Body of pancreas (tissue), 4 donors: ENCODE measurements around the gene GPR31. TPM values are rescaled to one million over a fixed set of nuclear protein-coding genes. Genes with fewer than 3 reads are reported as not detected.

Experiments used
- ATAC-seq: fragments of 150-250 bp; one replicate; pipeline ENCODE4 v1.9.1; 2016
- DNase-seq, 4 donors: peaks; one replicate each; pipeline ENCODE4 v3.0.0-alpha.2; 2019
- H3K27ac ChIP-seq, 4 donors: fragments of 200-600 bp; sonication (generic); 1 replicate in 3 of 4; 2 replicates in 1 of 4; pipeline versions ENCODE4 v1.5.1 to v1.6.1; 2016 to 2019; ENCODE audit warnings: mild to moderate bottlenecking in 1 of 4, mixed read lengths in 1 of 4, moderate library complexity in 1 of 4
- H3K27me3 ChIP-seq, 2 donors: fragments of 200-600 bp; sonication (generic); one replicate each; pipeline ENCODE4 v1.6.0; 2016; ENCODE audit warnings: mild to moderate bottlenecking in 1 of 2
- H3K36me3 ChIP-seq, 2 donors: fragments of 200-600 bp; sonication (generic); replicated peaks in 1 of 2; 2 replicates each; pipeline ENCODE4 v1.5.1; 2016; ENCODE audit warnings: low read depth in 2 of 2; ENCODE audit not compliant: insufficient read depth in 1 of 2
- H3K4me1 ChIP-seq: fragments of 200-600 bp; sonication (generic); one replicate; pipeline ENCODE4 v1.6.0; 2016
- H3K4me3 ChIP-seq, 2 donors: fragments of 200-600 bp; sonication (generic); 1 replicate in 1 of 2; 2 replicates in 1 of 2; pipeline ENCODE4 v1.5.1; 2016 to 2019
- H3K9me3 ChIP-seq, 3 donors: fragments of 200-600 bp; sonication (generic); 1 replicate in 2 of 3; 2 replicates in 1 of 3; pipeline ENCODE4 v1.5.1; 2016
- POLR2A ChIP-seq, 3 donors: fragments of 450-650 bp; IDR thresholded peaks; one replicate each; pipeline ENCODE4 v1.6.1; 2016; ENCODE audit warnings: antibody characterized with exemption in 3 of 3, mild to moderate bottlenecking in 2 of 3
- WGBS, 2 donors: methylation state at CpG; one replicate each; pipeline ENCODE4 v1.1.5; 2017; 5-methylcytosine and 5-hydroxymethylcytosine counted together
- intact Hi-C: fragments of 100-400 bp; cut with DNase I; formaldehyde crosslinking; loops from one replicate; pipeline ENCODE4 v1.15.1; 2023
- total RNA-seq, 2 donors: library from RNA; depleted of rRNA; stranded (reverse); fragments of >200 nt; gene quantifications; one replicate each; pipeline ENCODE4 v1.1.0, GENCODE V29; 2016
- TF ChIP-seq, protein P1 (sequence below), 7 experiments: fragments of 450-650 bp in 4 of 7; fragments of 200-600 bp in 3 of 7; sonication (generic) in 3 of 7; IDR thresholded peaks; one replicate each; pipeline ENCODE4 v1.5.1; 2016 to 2019; ENCODE audit warnings: antibody characterized with exemption in 7 of 7

GPR31 gene
- total RNA-seq, 2 donors from 2014 or later: not detected

DNA sequence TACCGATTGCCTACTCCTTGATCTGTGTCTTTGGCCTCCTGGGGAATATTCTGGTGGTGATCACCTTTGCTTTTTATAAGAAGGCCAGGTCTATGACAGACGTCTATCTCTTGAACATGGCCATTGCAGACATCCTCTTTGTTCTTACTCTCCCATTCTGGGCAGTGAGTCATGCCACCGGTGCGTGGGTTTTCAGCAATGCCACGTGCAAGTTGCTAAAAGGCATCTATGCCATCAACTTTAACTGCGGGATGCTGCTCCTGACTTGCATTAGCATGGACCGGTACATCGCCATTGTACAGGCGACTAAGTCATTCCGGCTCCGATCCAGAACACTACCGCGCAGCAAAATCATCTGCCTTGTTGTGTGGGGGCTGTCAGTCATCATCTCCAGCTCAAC is 21.4 kb downstream of the GPR31 start:
- no peak for ATAC-seq
- Histone ChIP-seq H3K9me3 (no peaks in the 10 kb centered on the region), H3K4me3 (no peak overlapping the region), H3K27me3 (no peaks in the 10 kb centered on the region), H3K36me3 (no peaks in the 10 kb centered on the region), H3K4me1 (no peaks in the 10 kb centered on the region), H3K27ac (no peak overlapping the region)
- no peak for TF ChIP-seq POLR2A (IDR thresholded peaks at IDR 0.05)
- TF ChIP-seq, protein P1, sequence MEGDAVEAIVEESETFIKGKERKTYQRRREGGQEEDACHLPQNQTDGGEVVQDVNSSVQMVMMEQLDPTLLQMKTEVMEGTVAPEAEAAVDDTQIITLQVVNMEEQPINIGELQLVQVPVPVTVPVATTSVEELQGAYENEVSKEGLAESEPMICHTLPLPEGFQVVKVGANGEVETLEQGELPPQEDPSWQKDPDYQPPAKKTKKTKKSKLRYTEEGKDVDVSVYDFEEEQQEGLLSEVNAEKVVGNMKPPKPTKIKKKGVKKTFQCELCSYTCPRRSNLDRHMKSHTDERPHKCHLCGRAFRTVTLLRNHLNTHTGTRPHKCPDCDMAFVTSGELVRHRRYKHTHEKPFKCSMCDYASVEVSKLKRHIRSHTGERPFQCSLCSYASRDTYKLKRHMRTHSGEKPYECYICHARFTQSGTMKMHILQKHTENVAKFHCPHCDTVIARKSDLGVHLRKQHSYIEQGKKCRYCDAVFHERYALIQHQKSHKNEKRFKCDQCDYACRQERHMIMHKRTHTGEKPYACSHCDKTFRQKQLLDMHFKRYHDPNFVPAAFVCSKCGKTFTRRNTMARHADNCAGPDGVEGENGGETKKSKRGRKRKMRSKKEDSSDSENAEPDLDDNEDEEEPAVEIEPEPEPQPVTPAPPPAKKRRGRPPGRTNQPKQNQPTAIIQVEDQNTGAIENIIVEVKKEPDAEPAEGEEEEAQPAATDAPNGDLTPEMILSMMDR (IDR thresholded peaks at IDR 0.05): no peak
- WGBS, 2 donors: 79 to 89% methylated on average over 13 of the region's 13 CpGs
- intact Hi-C loops: no loop called here
- no peak for DNase-seq

DNA sequence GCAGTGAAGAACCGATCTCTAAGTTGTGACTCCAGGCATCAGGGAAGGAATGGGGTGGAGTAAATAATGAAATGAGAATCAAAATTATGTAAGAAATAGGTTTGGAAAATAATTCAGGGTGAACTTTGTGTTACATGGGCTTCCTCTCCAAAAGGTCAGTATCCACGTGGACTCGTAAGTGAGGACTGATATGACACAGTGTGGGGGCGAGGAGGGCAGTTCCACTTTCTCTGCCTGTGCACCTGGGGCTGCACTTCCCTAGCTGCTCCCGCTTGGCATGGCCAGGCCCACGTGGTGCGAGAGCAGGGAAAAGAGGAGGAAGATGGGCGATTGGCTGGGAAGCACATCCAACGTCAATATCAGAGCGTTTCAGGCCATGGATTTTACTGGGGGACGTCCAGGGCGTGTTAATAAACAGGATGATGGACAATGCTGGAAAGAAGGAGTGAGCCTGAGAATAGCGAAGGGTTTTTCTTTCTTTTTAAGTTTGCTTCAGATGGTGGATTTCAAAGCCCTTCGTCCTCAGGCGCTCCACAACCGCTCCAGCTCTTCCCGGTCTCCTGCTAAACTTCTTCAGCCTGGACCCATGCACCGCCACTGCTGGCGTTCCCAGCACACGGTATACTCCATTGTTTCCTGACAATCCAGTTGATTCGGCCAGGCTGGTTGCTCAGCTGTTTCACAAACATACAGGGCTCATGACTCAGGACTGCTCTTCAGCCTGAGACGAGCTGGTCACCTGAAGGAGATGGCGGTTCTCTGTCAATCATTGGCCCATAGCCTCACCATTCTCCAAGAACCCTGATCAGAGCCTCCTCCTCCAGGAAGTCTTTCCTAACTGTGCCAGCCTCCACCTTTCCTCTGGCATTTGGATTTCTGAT is 23.1 kb downstream of the GPR31 start:
- intact Hi-C loops: no loop called here
- Histone ChIP-seq H3K4me3 (no peak overlapping the region), H3K4me1 (no peaks in the 10 kb centered on the region), H3K9me3 (no peaks in the 10 kb centered on the region), H3K27ac (no peak overlapping the region), H3K27me3 (no peaks in the 10 kb centered on the region), H3K36me3 (no peaks in the 10 kb centered on the region)
- DNase-seq (no peak), ATAC-seq (no peak)
- no peak for TF ChIP-seq POLR2A (IDR thresholded peaks at IDR 0.05)
- TF ChIP-seq, protein P1 (IDR thresholded peaks at IDR 0.05): no peak
- 73 to 77% methylated on average over 23 of the region's 23 CpGs for WGBS, 2 donors

DNA sequence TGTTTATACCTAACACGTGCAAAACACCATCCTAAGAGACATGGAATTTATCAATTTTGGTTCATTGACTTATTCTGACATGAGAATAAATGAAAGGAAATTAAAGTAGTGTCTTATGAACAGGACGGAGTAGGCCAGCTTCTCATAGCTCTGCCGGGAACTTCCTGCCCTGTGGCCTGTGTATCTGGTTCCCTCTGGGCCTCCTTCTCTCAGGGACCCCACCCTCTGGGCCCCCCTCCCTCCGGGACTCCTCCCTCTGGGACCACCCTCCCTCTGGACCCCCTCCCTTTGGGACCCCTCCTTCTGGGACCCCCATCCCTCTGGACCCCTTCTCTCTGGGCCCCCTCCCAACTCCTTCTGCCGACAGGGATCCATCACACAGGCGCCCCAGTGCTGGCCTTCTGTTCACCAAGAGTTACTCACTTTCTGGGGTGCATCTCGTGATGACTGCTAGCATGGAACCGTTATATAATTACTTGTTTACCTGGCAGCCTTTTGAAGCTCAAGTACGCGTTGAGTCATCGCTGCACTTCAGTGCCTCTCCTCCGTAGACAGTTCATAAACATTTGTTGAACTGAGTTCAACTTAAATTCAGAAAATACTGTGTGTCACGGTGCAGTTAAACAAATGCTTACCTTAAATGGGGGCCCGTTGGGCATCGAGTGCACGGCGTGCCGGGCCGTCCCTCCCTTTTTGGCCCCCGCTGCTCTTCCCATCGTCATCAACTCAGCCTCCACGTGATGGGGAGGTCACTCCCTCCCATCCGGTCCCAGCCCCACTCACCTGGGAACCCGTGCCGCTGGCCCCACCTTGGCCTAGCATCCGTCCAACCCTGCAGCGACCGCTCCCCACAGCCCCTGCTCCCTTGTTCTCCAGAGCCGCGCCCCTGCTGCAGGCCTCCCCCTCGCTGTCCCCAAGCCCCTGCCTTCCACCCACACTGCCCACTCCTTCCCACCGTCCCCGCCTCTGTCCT is 26.8 kb downstream of the GPR31 start:
- no peak for DNase-seq

DNA sequence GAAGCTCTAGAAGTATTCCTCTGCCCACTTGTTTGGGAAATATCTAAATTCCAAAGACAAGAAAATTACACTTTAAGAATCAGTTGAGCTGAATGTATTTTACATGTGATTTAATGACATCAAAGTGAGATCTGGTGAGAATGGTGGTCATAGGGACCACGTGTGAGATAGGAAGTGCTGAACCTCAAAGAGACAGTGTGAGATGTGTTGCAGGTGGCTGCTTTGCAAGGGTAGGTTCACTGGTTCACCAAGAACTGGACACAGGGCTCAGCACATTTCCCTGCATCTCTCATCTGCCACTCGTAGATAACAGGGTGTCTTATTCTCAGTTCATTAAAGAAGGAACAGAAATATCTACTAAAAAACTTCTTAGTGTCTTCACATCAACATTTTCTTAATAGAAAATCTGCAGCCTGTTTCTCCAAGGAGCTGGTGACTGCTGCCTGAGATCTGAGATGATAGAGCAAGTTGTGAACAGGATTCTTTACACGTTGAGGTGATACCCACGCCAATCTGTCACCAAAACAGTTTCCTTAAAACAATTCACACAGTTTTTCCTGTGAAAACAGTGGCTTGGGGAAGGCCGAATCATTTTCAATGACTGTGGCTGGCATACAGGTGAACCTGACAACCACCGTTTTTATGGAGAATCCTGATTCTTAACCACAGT is 27.6 kb downstream of the GPR31 start:
- DNase-seq: no peak
- Histone ChIP-seq H3K27ac (no peak overlapping the region), H3K4me3 (no peak overlapping the region), H3K36me3 (no peaks in the 10 kb centered on the region), H3K27me3 (no peaks in the 10 kb centered on the region), H3K9me3 (no peaks in the 10 kb centered on the region), H3K4me1 (peaks cover 11% of the 10 kb centered on the region)
- WGBS, 2 donors: 58 to 64% methylated on average over 6 of the region's 6 CpGs
- ATAC-seq: no peak
- intact Hi-C loops: no loop called here
- TF ChIP-seq, protein P1 (IDR thresholded peaks at IDR 0.05): no peak
- TF ChIP-seq POLR2A (IDR thresholded peaks at IDR 0.05): no peak

More for the DNA sequence above, 26.8 kb downstream of the GPR31 start:
- intact Hi-C loops: no loop called here
- H3K4me3 ChIP-seq: no peak overlapping the region
- H3K27me3 ChIP-seq: no peaks in the 10 kb centered on the region
- H3K4me1 ChIP-seq: peaks cover 11% of the 10 kb centered on the region
- H3K9me3 ChIP-seq: no peaks in the 10 kb centered on the region
- H3K36me3 ChIP-seq: no peaks in the 10 kb centered on the region
- TF ChIP-seq, protein P1 (IDR thresholded peaks at IDR 0.05): no peak
- TF ChIP-seq POLR2A (IDR thresholded peaks at IDR 0.05): no peak
- ATAC-seq: no peak
- WGBS, 2 donors: 80 to 85% methylated on average over 33 of the region's 33 CpGs
- no peak overlapping the region for H3K27ac ChIP-seq
